Activated CD8-positive, alpha-beta memory T cell treated with anti-CD3 and anti-CD28 coated beads for 48 hours (primary cell): ENCODE results near the gene PIEZO2.
"Not testable (repeated sequence)": the region's sequence is repeated elsewhere in the genome, so short reads cannot be mapped to it uniquely, and the experiment has no call there.

ENCODE experiments used
- DNase-seq, 3 experiments: peaks; one replicate each; pipeline ENCODE4 v3.0.0-alpha.2; 2020; ENCODE audit warnings: low read depth in 2 of 3, low spot score in 2 of 3

Gene PIEZO2

GRCh38 chr18:10985689-10986088 lies 163.7 kb downstream of the PIEZO2 start:
- DNase-seq: no peak

DNA sequence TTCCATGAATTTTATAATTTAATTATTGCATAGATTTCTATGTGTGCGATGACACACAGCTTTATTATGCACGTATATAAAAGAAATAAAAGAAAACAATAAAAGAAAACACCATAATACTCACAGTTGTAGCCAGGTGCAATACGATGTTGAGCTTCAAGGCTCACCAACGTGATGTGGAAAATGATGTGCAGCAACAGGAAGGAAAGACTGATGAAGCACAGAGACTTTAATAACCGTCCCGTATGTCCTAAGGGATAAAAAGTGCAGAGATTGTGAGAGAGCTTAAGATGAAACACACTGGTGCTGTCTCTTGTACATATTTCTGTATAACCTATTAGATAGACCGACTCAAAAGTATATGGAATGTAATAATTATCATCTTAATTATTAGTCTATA lies 170.0 kb downstream of the PIEZO2 start:
- DNase-seq: no peak

- DNase-seq: no peak
These were observed 172.3 kb downstream of the PIEZO2 start for GRCh38 chr18:10977042-10977441.

DNA sequence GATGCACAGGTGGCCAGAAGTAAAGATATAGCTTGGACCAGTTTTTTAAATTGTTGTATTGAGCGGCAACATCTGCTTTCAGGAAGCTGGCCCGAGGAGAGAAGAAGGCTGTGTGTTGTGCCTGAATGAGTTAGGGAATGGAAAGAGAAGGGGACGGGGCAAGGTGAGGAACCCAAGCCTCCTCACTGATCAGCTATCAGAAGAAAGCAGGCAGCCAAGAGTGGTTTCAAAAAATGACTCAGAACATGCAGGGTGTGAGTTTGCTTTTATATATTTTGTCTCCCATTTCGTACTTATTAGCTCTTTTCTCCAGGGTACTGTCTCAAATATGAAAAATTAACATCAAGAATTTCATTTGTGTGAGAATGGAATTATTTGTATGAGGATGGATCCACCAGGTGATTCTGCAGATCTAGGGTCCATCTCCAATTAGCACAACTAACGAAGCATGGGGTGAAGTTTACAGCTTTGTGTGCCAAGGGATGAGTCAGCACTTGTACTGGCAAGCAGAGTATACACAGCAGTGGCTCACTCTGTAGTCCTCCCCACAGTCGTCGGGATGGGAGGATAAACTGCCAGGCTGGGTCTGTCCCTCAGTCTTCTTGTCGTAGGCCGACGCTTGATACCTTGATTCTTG lies 175.7 kb downstream of the PIEZO2 start:
- no peak for DNase-seq

DNA sequence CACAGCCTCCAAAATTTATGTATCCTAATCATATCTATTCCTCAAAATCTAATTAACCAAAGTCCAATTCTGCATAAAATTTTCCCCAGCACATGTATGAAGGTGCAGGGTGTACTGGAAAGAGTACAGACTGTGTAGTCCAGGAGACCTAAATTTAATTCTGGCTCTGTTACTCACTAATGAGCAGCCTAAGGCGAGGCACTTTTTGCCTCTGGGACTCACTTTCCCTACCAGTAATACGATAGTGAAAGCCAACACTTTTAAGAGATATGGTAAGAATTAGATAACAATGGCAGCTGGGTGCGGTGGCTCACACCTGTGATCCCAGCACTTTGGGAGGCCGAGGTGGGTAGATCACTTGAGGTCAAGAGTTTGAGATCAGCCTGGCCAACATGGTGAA lies 177.7 kb downstream of the PIEZO2 start:
- no peak for DNase-seq

DNA sequence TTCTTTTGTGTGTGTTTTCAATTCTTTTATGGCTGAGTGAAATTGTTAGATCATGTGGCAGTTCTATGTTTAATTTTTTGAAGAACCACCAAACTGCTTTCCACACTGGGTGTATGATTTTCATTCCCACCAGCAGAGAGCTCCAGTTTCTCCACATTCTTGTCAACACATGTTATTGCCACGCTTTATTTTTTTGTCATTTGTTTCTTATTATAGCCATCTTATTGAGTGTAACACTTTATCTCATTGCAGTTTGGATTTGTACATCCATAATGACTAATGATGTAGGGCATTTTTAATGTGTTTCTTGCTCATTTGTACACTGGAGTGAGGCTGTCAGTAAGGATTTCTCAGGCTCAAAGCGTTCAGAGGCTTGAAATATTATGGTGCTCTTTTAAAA lies 184.2 kb downstream of the PIEZO2 start:
- DNase-seq: no peak

DNA sequence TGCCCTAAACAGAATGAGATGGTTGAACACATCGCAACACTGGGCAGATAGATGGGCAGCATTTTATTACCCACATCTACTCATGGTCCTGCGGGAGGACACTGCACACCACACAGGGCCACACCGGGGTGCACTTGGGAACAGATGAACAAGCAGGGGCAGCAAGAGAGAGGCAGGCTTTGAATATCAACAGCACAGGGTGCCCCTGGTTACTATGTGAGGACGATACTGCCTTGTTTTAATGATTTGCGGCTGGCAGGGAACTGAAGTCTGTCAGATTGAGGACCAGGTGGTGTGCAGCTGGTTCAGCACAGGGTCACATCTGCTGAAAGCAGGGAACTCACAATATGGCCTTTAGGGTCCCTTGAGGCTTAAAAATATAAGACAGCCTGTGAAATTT lies 195.7 kb downstream of the PIEZO2 start:
- DNase-seq: no peak

DNA sequence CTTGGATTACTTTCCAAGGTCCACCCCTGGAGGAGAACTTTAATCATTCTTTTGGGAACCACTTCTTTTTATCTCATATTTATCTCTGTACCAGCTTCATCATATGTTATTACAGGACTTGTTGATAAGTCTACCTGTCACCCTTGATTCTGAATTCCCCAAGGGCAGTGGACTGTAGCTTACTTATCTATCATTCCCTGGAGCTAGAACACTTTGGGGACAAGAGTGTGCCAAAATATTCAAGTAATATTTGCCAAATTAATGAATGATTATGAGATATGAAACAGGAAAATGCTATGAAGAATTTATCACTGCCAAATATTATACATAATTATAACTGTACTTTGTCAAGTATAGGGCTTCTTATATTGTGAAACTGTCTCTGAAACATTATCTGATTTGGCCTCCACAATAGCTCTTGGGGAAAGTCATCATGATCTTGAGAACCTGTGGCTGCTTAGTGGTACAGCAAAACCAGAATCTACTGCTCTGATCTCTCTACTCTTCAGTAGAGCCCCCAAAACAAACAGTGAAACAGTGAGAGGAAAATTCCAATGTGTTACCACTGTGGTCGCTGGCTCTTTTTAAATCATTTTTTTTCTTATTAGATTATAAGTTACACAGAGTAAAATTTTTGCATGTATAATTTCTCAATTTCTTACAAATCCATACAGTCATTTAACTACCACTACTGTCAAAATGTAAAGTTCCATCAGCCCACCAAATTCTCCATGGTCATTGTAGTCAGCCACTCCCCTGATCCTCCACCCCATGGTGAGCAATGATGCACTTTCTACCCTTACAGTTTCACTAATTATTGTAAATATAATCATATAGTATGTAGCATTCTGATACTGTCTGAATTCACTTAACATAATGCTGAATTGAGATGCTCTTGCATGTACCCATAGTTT lies 197.5 kb downstream of the PIEZO2 start:
- DNase-seq: no peak

DNA sequence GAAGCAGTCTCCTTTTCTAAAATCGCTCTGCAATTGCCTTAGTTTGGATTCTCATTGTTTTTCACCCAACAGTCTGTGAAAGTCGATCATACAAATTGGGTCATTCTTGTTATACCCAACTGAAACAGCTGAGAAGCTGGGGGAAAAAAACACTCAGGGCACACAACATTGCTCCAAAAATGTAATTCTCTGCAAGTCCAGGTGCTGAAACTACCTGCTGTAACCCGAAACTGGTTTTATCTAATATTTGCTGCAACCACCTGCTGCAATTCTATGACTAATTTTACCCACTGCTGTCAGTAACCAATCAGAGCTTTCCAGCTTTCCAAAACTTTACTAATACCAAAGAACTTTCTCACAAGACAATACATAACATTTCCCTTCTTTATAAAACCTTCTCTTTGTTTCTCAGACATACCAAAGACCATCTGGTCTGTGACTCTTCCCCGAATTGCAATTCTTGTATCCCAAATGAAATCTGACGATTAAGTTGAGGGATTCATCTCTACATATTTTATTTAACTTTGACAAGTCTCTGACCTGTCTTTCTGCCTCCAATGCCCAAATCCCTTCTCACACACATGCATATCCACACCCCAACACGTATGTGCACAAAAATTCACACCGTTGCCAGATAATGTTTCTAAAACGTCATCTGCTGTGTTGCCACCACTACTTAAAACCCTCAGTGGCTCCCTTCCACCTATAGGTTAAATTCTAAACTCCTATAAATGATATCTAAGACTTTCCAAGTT lies 198.3 kb downstream of the PIEZO2 start:
- no peak for DNase-seq

DNA sequence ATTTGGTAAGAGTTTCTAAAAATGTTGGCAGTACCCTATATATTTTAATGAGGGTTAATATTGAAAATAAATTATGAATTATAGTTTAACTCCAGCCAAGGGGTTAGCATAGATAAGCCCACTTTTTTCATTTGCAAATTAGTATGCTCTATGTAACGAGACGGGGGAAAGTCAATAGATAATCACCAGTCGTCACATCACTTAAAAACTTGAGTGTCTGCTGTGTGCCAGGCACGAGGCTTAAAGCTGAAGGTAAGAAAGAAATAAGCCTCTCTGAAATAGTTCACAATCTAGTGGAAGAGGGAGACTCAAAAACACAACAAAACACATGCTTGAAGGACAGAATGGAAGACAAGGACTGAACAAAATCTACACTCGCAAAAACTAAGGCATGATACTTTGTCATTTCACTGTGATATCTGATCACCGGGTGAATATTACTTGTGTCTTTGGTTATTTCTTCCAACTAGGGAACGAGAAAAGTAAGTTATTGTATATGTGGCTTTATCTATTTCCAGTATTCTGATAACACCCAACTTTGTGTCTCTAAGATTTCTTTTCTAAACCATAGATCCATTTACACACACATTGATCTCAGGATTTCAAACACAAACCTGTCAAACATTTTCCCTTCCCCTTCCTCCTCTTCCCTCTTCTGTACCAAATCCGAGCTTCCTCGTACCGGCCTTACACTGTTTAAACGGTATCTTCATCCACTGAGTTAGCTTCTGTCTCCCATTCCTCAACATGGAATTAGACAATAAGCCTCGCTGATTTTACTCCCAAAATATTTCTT lies 199.1 kb downstream of the PIEZO2 start:
- DNase-seq: no peak

GRCh38 chr18:10949655-10950054 lies 199.7 kb downstream of the PIEZO2 start:
- DNase-seq: no peak

DNA sequence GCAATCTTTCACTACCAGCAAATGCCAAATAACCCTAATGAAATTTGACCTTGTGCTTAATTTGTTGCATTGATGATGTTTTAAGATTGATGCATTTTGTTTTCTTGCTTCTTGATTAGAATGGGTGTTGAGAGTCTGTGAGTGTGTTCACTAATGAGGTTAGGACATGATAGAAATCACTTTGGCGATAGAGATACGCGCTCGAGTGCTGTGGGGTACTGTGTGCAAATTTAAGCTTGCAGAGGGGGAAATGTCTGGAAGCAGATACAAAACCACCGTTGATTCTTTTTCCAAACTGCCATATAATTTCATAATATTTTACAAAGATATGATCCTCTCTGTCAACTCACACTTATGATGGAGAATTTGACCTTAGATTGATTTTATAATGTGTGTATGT lies 200.9 kb downstream of the PIEZO2 start:
- no peak for DNase-seq

DNA sequence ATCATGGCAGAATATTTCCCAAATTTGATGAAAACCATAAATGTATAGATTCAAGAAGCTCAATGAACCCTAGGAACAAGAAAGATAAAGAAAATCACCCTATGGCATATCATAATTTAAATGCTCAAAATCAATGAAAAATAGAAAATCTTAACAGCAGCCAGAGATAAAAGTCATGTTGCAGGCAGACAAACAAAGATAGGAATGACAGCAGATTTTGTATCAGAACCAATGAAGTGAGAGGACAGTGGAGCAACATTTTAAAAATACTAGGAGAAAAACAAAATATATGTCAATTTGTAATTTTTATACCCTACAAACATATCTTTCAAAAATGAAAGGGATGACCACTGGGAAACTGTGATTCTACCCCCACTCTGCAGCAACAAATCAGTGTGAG lies 203.3 kb downstream of the PIEZO2 start:
- no peak for DNase-seq

DNA sequence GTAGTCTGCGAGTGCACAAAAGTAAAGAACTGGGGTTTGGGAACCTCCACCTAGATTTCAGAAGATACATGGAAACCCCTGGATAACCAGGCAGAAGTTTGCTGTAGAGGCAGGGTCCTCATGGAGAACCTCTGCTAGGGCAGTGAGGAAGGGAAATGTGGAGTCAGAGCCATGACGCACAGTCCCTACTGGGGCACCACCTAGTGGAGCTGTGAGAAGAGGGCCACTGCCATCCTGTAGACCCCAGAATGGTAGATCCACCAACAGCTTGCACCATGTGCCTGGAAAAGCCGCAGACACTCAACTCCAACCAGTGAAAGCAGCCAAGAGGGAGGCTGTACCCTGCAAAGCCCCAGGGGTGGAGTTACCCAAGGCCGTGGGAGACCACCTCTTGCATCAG lies 206.4 kb downstream of the PIEZO2 start:
- no peak for DNase-seq

DNA sequence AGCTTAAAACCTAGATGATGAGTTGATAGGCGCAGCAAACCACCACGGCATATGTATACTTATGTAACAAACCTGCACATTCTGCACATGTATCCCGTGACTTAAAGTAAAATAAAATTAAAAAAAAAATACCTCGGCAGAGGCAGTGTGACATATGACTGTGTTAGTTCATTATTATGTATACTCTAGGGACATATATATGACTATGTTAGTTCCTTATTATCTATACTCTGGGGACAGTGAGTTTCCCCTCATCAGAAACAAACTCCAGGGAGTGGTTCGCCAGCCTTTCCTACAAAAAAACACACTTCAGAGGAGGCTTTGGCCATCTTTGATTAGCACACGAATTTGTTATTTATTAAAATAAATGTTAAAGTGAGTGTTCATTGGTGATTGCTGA lies 209.5 kb downstream of the PIEZO2 start:
- DNase-seq: no peak

DNA sequence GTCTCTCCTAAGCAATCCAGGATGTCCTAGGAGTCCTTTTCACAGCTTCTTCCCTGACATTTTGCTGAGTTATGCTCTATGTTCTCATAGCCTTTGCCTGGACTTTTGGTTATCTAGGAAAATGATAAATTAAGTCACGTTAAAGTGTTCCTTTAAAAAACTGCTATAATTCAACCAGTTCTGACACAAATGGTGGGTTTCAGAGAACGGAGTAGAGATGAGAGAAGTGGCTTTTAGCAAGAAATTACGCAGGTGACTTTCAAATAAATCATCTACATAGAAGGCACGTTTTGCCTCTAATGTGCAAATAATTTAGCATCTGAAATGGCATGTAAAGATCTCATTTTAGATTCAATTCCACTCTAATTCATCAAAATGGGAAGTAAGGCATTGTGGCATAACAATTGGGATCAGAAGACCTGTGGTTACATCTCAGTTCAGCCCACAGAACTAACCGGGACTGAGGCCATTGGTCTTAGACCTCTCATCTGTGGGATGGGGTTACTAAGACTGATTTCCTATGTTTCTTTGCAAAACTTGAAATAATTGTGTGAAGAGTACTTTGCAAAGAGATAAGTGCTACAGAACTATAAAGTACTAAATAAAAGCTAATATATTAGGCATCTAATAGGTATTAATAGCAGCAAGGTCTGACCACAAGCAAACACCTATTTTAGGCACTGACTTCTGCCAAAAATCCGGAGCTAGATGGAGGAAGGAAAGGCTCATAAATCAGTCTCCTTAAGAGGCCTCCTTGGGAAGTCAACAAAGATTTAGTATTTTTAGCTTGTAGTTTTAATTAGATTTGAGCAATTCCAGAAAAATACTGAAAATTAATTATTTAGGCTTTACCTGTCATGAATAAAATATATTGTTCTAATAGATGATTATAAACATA lies 211.4 kb downstream of the PIEZO2 start:
- no peak for DNase-seq

DNA sequence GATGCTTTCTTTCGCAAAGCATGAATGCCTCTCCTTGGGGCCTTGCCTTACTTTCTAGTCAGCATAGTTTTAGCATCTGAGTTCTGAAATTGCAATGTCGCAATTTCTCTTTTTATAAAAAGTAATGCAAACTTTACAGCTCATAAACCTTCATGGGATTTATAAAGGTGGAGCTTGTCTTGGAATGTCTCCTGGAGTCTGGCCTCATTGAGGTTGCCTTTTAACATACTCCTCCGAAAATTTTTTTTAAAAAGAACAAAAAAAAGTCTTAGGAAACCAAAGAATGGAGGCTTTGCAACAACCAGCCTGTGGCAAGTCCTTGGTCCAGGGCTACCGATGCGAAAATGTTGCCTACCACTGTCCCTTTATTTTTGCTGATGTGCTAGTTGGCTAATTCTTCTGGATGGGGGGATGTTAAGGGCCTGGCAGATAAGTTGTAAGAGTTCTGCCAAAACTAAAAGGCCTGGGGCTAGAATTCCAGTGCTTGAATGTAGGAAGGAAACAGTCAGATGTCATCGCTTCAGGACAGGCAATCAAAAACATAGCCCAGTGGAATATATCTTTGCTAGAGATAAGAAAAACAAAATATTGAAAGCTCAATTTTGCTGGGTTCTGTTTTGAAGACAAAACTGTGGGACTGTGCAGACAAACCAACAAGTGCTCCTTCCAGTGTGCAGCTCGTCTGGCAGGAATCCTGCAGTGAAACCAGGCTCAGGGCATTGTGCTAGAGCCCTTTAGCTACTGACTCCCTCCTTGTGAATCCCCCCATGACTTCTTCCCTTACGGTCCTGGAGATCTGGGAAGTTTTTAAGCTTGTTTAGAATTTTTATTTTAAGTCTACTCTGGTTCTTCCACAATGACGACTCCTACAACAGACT lies 213.0 kb downstream of the PIEZO2 start:
- DNase-seq: no peak

DNA sequence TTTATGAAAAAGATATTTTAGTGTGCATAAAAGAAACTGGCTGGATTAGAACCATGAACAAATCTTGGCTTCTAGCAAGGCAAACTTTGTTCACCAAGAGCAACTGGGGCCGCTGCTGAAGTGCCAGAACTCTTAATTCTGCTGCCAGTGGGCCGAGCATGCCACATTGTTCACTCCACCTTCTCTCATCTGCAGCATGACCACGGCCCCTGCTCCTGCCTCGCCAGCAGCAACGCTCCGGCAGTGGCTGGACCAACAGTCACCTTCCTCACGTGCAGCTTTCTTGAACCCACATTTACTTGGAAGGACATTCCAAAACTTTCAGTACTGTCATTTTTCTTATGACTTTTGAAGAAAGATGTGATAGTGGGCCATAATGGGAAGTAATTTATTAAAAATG lies 213.8 kb downstream of the PIEZO2 start:
- DNase-seq: no peak

DNA sequence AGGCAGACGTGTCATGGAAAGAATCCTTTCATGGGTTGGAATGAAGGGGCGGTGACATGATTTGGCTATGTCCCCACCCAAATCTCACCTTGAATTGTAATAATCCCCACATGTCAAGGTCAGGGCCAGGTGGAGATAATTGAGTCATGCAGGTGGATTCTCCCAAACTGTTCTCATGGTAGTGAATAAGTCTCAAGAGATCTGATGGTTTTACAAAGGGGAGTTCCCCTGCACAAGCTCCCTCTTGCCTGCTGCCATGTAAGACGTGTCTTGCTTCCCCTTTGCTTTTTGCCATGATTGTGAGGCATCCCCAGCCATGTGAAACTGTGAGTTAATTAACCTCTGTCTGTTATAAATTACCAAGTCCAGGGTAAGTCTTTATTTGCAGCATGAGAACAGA lies 215.7 kb downstream of the PIEZO2 start:
- not testable (repeated sequence) for DNase-seq
